ENCODE results near the gene ACP6.
"Not testable (repeated sequence)": the region's sequence is repeated elsewhere in the genome, so short reads cannot be mapped to it uniquely, and the experiment has no call there.

Gene ACP6

DNA sequence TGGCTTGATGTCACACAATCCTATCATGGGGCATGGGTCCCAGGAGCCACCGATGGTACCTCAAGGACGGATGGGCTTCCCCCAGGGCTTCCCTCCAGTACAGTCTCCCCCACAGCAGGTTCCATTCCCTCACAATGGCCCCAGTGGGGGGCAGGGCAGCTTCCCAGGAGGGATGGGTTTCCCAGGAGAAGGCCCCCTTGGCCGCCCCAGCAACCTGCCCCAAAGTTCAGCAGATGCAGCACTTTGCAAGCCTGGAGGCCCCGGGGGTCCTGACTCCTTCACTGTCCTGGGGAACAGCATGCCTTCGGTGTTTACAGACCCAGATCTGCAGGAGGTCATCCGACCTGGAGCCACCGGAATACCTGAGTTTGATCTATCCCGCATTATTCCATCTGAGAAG lies 46.3 kb downstream of the ACP6 start:
- no peak overlapping the region for H3K4me3 ChIP-seq (ENCODE audit: low read depth, low read length)

GRCh38 chr1:147622731-147623130 lies 47.6 kb downstream of the ACP6 start:
- H3K4me3 ChIP-seq (ENCODE audit: low read depth, low read length) = no peak overlapping the region

- no peak overlapping the region for H3K4me3 ChIP-seq (ENCODE audit: low read depth, low read length)
Observed at GRCh38 chr1:147620543-147620942, 49.8 kb downstream of the ACP6 start.

- H3K4me3 ChIP-seq (ENCODE audit: low read depth, low read length) = no peak overlapping the region
Observed at GRCh38 chr1:147619741-147620140, 50.6 kb downstream of the ACP6 start.

- no peak overlapping the region for H3K4me3 ChIP-seq (ENCODE audit: low read depth, low read length)
Observed at GRCh38 chr1:147618771-147619170, 51.6 kb downstream of the ACP6 start.

GRCh38 chr1:147618077-147618569 lies 52.2 kb downstream of the ACP6 start:
- H3K4me3 ChIP-seq (ENCODE audit: low read depth, low read length) = no peak overlapping the region

GRCh38 chr1:147614966-147615365 lies 55.4 kb downstream of the ACP6 start:
- not testable (repeated sequence) for H3K4me3 ChIP-seq (ENCODE audit: low read depth, low read length)

- H3K4me3 ChIP-seq (ENCODE audit: low read depth, low read length) = no peak overlapping the region
Observed at GRCh38 chr1:147613506-147613905, 56.8 kb downstream of the ACP6 start.

DNA sequence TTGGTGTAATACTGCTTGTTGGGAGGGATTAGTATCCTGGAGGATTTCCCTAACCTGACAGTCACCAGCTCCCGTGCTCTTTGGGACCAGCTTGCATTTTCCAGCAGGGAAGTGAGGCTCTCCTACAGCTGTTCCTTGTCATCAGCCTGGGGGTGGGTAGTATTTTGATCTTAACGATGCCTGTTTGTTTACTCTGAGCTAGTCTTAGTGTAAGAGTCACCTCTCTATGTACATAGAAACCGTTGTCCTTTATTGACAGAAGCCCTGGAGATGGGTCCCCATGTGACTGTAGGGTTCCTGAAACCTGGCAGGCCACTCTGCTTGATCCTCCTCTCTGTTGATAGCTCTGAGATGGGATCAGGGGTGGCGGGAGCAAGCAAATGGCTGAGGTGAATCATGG lies 58.0 kb downstream of the ACP6 start:
- no peak overlapping the region for H3K4me3 ChIP-seq (ENCODE audit: low read depth, low read length)

GRCh38 chr1:147611586-147611985 lies 58.7 kb downstream of the ACP6 start:
- H3K4me3 ChIP-seq (ENCODE audit: low read depth, low read length) = no peak overlapping the region

GRCh38 chr1:147611021-147611426 lies 59.3 kb downstream of the ACP6 start:
- H3K4me3 ChIP-seq (ENCODE audit: low read depth, low read length) = no peak overlapping the region

- no peak overlapping the region for H3K4me3 ChIP-seq (ENCODE audit: low read depth, low read length)
Observed at GRCh38 chr1:147609358-147609757, 61.0 kb downstream of the ACP6 start.

DNA sequence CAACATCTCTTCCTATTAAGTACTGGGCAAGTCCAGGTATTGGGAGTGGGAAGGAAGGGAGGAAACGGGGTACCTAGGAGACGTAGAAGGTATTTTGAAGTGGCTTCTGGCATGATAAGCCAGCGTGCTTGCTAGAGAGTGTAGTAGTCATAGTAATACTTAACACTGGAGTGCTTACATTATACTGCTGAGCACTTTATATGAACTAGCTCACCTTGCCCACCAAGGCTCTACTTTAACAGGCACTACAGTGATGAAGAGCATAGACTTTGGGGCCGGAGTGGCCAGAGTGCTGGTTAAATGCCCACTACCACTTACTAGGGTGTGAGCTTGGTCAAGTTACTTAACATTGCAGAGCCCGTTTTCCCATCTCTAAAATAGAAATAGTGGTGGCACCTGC lies 61.7 kb downstream of the ACP6 start:
- no peak overlapping the region for H3K4me3 ChIP-seq (ENCODE audit: low read depth, low read length)

GRCh38 chr1:147605591-147605990 lies 64.7 kb downstream of the ACP6 start:
- H3K4me3 ChIP-seq (ENCODE audit: low read depth, low read length) = no peak overlapping the region

GRCh38 chr1:147603986-147604385 lies 66.3 kb downstream of the ACP6 start:
- H3K4me3 ChIP-seq (ENCODE audit: low read depth, low read length) = no peak overlapping the region

GRCh38 chr1:147600119-147601111 lies 69.9 kb downstream of the ACP6 start:
- peak overlapping the region; percentile 64 for H3K4me3 ChIP-seq (ENCODE audit: low read depth, low read length)

GRCh38 chr1:147599362-147600118 lies 70.8 kb downstream of the ACP6 start:
- peak overlapping the region; percentile 68 for H3K4me3 ChIP-seq (ENCODE audit: low read depth, low read length)

DNA sequence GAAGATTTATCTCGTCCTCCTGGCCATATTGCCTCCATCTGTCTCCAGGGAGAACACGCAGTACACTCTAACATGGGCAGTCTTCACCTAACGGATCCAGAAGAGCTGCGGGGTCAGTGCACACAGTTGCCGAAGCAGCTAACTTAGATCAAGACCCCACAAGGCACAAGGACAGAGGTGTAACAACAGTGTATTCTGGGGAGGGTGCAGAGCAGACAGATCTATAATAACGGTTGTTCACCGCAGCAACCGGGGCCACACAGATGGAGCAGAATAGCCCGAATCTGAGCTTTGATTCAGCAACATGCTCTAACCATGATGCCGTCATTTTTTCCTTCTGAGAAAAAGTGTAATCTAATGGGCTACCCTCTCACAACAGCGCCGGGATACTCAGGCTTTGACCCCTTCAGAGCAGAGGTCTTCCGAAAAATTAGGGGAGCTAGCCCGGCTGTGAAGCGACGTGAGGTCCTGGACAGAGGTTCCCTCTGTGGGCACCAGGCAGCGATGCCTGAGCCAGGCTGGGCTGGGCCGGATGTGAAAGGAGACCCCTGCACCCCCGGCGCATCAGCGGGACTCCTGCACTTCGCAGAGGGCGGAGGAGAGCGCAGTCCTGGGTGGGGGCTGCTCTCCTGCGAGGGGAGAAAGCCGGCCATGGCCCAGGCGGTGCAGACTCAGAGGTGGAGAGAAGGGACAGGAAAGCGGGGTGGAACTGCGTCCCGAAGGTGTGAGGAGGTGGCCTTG lies 71.5 kb downstream of the ACP6 start:
- peak overlapping the region; percentile 68 for H3K4me3 ChIP-seq (ENCODE audit: low read depth, low read length)

DNA sequence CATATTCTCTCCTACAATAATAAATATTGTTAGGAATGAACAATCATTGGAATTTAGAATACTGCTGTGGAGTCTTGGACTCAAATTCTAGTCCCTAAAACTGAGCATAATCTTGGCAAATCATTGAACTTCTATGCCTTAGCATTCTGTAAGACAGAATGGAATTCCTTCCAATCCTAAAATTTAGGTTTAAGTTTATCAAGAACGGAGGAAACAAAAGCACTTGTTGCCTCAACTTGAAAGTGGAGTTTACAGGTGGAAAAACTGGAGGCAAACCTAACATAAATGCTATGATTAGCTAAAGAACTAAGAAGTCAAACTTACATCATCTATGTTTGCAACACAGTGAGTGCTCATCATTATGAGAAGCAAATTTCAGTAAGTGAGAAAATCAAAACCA lies 73.3 kb downstream of the ACP6 start:
- H3K4me3 ChIP-seq (ENCODE audit: low read depth, low read length) = no peak overlapping the region
